ENCODE measurements around the gene SHC3. TPM values are rescaled to one million over a fixed set of nuclear protein-coding genes. Genes with fewer than 3 reads are reported as not detected.

SHC3 gene
- polyA plus RNA-seq, 3 donors = not detected

DNA sequence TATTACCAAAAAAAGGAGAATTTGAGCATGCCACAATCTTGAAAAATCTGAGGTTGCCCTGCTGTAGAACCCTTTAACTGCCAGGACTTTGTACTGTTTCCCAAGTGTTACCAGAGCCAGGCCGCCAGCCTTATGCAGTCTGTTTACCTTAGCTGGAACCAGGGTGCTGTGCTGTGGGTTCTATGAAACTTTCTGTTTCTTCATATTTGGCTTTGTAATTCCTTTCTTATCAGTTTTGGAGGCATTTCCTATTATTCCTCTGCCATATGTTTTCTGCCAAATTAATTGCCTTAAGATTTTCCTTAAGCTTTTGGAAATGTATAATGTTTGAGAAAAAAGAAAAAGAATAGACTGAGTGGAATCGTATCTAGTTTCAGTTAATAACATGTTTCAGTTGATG, 185.3 kb downstream of the SHC3 start:
- peak overlapping the region; percentile 94 to 99 (median 99) for H3K4me3 ChIP-seq (replicated peaks in 1 of 3; ENCODE audit: low read depth in 2 of 3, low read length in 3 of 3)
- H3K27ac ChIP-seq (ENCODE audit: low read depth in 1 of 2, low read length in 2 of 2) = peak overlapping the region in 1 of 2 donors; percentile 1
- no peak for TF ChIP-seq CTCF (IDR thresholded peaks at IDR 0.05)
- peak overlapping the region; percentile 94 for H3K4me2 ChIP-seq (replicated peaks; ENCODE audit: extremely low read depth, low read length, poor library complexity, severe bottlenecking)
- 50% methylated on average over 1 of the region's 2 CpGs for WGBS (ENCODE audit: insufficient coverage)
- H3K9ac ChIP-seq (ENCODE audit: insufficient read depth, low read length, poor library complexity, severe bottlenecking) = peak overlapping the region; percentile 90
- H2AFZ ChIP-seq (ENCODE audit: insufficient read depth, low read depth, low read length, poor library complexity, severe bottlenecking) = no peak overlapping the region
- Mint-ChIP-seq H3K27me3 (ENCODE audit: low read depth in 3 of 3) (peaks cover 0 to 2% (median 1%) of the 10 kb centered on the region in 3 donors), H3K4me1 (peaks cover 82% of the 10 kb centered on the region), H3K36me3 (peaks cover 52 to 56% of the 10 kb centered on the region in 2 donors), H3K27ac (peak overlapping the region in 4 of 7 donors; percentile 20 to 98 (median 51)), H3K9me3 (peaks cover 0 to 2% (median 0%) of the 10 kb centered on the region in 7 donors), H3K4me3 (peak overlapping the region; percentile 96 to 97)
- H3K36me3 ChIP-seq (replicated peaks in 1 of 2; ENCODE audit: control insufficient read depth in 1 of 2, insufficient read depth in 2 of 2, low read length in 2 of 2) = peaks cover 37 to 45% of the 10 kb centered on the region in 2 donors
- no peak for DNase-seq
- peaks cover 65% of the 10 kb centered on the region for H3K79me2 ChIP-seq (ENCODE audit: insufficient read depth, low read length)
- intact Hi-C loops (cut with micrococcal nuclease) = loop anchor here in 1 of 2 donors (5.0 kb wide), 1 partner anchor 56 kb away; no protein-coding TSS in a partner anchor
- H3K9me3 ChIP-seq (replicated peaks in 1 of 2; ENCODE audit: control insufficient read depth in 1 of 2, insufficient read depth in 1 of 2, low read length in 2 of 2) = no peaks in the 10 kb centered on the region
- H3K4me1 ChIP-seq (ENCODE audit: control insufficient read depth in 1 of 2, insufficient read depth in 2 of 2, low read length in 2 of 2) = peaks cover 64 to 84% of the 10 kb centered on the region in 2 donors
- no peaks in the 10 kb centered on the region for H3K27me3 ChIP-seq (ENCODE audit: control insufficient read depth in 2 of 2, insufficient read depth in 2 of 2, low read length in 2 of 2)
- peaks cover 67% of the 10 kb centered on the region for H4K20me1 ChIP-seq (ENCODE audit: insufficient read depth, low read length)

DNA sequence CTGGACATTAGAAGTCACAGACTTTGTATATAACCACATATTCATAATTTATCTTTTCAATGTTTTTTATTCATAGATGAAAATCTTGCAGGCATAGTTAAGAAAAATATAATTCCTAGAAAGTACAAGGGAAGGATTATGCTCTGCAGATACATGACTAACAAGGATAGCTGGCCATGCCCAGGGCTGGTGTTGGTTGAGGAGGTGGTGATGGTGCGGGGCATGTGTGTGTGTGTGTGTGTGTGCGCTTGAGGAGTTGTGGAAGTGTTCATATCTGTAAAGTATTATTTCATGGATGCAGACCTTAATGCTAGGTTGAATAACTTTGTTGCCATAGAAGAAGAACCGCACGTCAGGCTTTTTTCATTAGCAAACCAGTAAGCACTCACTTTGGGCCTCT, 186.1 kb downstream of the SHC3 start:
- peaks cover 76% of the 10 kb centered on the region for H3K4me1 Mint-ChIP-seq
- intact Hi-C loops (cut with micrococcal nuclease) = loop anchor here in 1 of 2 donors (5.0 kb wide), 1 partner anchor 55 kb away; no protein-coding TSS in a partner anchor
- no peaks in the 10 kb centered on the region for H3K27me3 ChIP-seq (ENCODE audit: control insufficient read depth in 2 of 2, insufficient read depth in 2 of 2, low read length in 2 of 2)
- peaks cover 59% of the 10 kb centered on the region for H4K20me1 ChIP-seq (ENCODE audit: insufficient read depth, low read length)
- peaks cover 0 to 2% (median 0%) of the 10 kb centered on the region in 3 donors for H3K27me3 Mint-ChIP-seq (ENCODE audit: low read depth in 3 of 3)
- H2AFZ ChIP-seq (ENCODE audit: insufficient read depth, low read depth, low read length, poor library complexity, severe bottlenecking) = no peak overlapping the region
- H3K9me3 Mint-ChIP-seq = peaks cover 0 to 2% (median 0%) of the 10 kb centered on the region in 7 donors
- no peaks in the 10 kb centered on the region for H3K9me3 ChIP-seq (replicated peaks in 1 of 2; ENCODE audit: control insufficient read depth in 1 of 2, insufficient read depth in 1 of 2, low read length in 2 of 2)
- H3K79me2 ChIP-seq (ENCODE audit: insufficient read depth, low read length) = peaks cover 61% of the 10 kb centered on the region
- peak overlapping the region; percentile 94 to 99 (median 99) for H3K4me3 ChIP-seq (replicated peaks in 1 of 3; ENCODE audit: low read depth in 2 of 3, low read length in 3 of 3)
- peaks cover 46 to 49% of the 10 kb centered on the region in 2 donors for H3K36me3 Mint-ChIP-seq
- peak overlapping the region; percentile 94 for H3K4me2 ChIP-seq (replicated peaks; ENCODE audit: extremely low read depth, low read length, poor library complexity, severe bottlenecking)
- peak overlapping the region; percentile 96 to 97 for H3K4me3 Mint-ChIP-seq
- peaks cover 58 to 79% of the 10 kb centered on the region in 2 donors for H3K4me1 ChIP-seq (ENCODE audit: control insufficient read depth in 1 of 2, insufficient read depth in 2 of 2, low read length in 2 of 2)
- peak overlapping the region; percentile 20 to 98 (median 90) for H3K27ac Mint-ChIP-seq
- TF ChIP-seq CTCF (IDR thresholded peaks at IDR 0.05) = no peak
- 94% methylated on average over 2 of the region's 4 CpGs for WGBS (ENCODE audit: insufficient coverage)
- DNase-seq = no peak
- peak overlapping the region in 1 of 2 donors; percentile 90 for H3K27ac ChIP-seq (ENCODE audit: low read depth in 1 of 2, low read length in 2 of 2)
- H3K36me3 ChIP-seq (replicated peaks in 1 of 2; ENCODE audit: control insufficient read depth in 1 of 2, insufficient read depth in 2 of 2, low read length in 2 of 2) = peaks cover 35 to 40% of the 10 kb centered on the region in 2 donors
- H3K9ac ChIP-seq (ENCODE audit: insufficient read depth, low read length, poor library complexity, severe bottlenecking) = peak overlapping the region; percentile 90
